ENCODE data around the gene LYL1.

Gene LYL1

GRCh38 chr19:13129384-13129783, 26.7 kb upstream of the LYL1 start:
- DNase-seq (ENCODE audit: low spot score) = no peak

GRCh38 chr19:13128583-13128982, 25.9 kb upstream of the LYL1 start:
- no peak for DNase-seq (ENCODE audit: low spot score)

GRCh38 chr19:13127811-13128575, 25.3 kb upstream of the LYL1 start:
- no peak for DNase-seq (ENCODE audit: low spot score)

- DNase-seq (ENCODE audit: low spot score) = peak; percentile 46
These were observed 24.4 kb upstream of the LYL1 start for GRCh38 chr19:13127051-13127450.

GRCh38 chr19:13122980-13123957, 20.6 kb upstream of the LYL1 start:
- DNase-seq (ENCODE audit: low spot score) = no peak

- DNase-seq (ENCODE audit: low spot score) = no peak
These were observed 19.7 kb upstream of the LYL1 start for GRCh38 chr19:13122275-13122878.

GRCh38 chr19:13121551-13122274, 19.1 kb upstream of the LYL1 start:
- no peak for DNase-seq (ENCODE audit: low spot score)

- DNase-seq (ENCODE audit: low spot score) = no peak
These were observed 18.2 kb upstream of the LYL1 start for GRCh38 chr19:13120817-13121216.

- DNase-seq (ENCODE audit: low spot score) = no peak
These were observed 17.4 kb upstream of the LYL1 start for GRCh38 chr19:13120031-13120430.

GRCh38 chr19:13119627-13120026, 17.0 kb upstream of the LYL1 start:
- no peak for DNase-seq (ENCODE audit: low spot score)

GRCh38 chr19:13118424-13119193, 16.0 kb upstream of the LYL1 start:
- DNase-seq (ENCODE audit: low spot score) = peak; percentile 37

- DNase-seq (ENCODE audit: low spot score) = peak; percentile 88
These were observed 15.2 kb upstream of the LYL1 start, which contains the start of gene NACC1 for GRCh38 chr19:13117772-13118423. TSS of gene NACC1 (plus strand) at chr19:13118264. CDS start at chr19:13135208, 16,944 bp downstream.

- peak; percentile 29 for DNase-seq (ENCODE audit: low spot score)
These were observed 14.6 kb upstream of the LYL1 start for GRCh38 chr19:13117176-13117771.

- peak; percentile 93 for DNase-seq (ENCODE audit: low spot score)
These were observed 13.9 kb upstream of the LYL1 start, which contains the start of gene TRMT1 for GRCh38 chr19:13116282-13117175. TSS of gene TRMT1 (minus strand) at chr19:13116740. CDS start at chr19:13116399, 341 bp downstream.

- DNase-seq (ENCODE audit: low spot score) = no peak
These were observed 13.3 kb upstream of the LYL1 start for GRCh38 chr19:13115936-13116281.

GRCh38 chr19:13112555-13112954, 9.9 kb upstream of the LYL1 start:
- no peak for DNase-seq (ENCODE audit: low spot score)

GRCh38 chr19:13110099-13110610, 7.5 kb upstream of the LYL1 start:
- DNase-seq (ENCODE audit: low spot score) = no peak

GRCh38 chr19:13109361-13110098, 6.9 kb upstream of the LYL1 start:
- DNase-seq (ENCODE audit: low spot score) = no peak

Measured in cerebellar cortex (tissue), 1 donor.